Parathyroid adenoma (tissue), 2 donors: Measurements from ENCODE around the gene NF1.

Source experiments
- H2AFZ ChIP-seq: fragments of 300-600 bp; sonication (generic); one replicate; pipeline ENCODE4 v1.7.0; 2017; ENCODE audit warnings: antibody characterized with exemption, mild to moderate bottlenecking
- H3K27ac ChIP-seq: fragments of 300-600 bp; sonication (generic); one replicate; pipeline ENCODE4 v1.7.0; 2017
- H3K27me3 ChIP-seq: fragments of 300-600 bp; sonication (generic); one replicate; pipeline ENCODE4 v1.7.0; 2017; ENCODE audit warnings: low read length; ENCODE audit not compliant: control insufficient read depth, insufficient read depth
- H3K36me3 ChIP-seq: fragments of 300-600 bp; sonication (generic); one replicate; pipeline ENCODE4 v1.7.0; 2017; ENCODE audit warnings: low read length; ENCODE audit not compliant: control insufficient read depth, insufficient read depth
- H3K4me1 ChIP-seq: fragments of 300-600 bp; sonication (generic); one replicate; pipeline ENCODE4 v1.7.0; 2017; ENCODE audit warnings: control low read depth
- H3K4me2 ChIP-seq: fragments of 300-600 bp; sonication (generic); one replicate; pipeline ENCODE4 v1.7.0; 2017; ENCODE audit warnings: low read length
- H3K4me3 ChIP-seq: fragments of 300-600 bp; sonication (generic); one replicate; pipeline ENCODE4 v1.7.0; 2017; ENCODE audit warnings: low read depth, low read length
- H3K79me2 ChIP-seq: fragments of 300-600 bp; sonication (generic); one replicate; pipeline ENCODE4 v1.7.0; 2017; ENCODE audit warnings: control low read depth
- H3K9ac ChIP-seq: fragments of 300-600 bp; sonication (generic); one replicate; pipeline ENCODE4 v1.7.0; 2017; ENCODE audit warnings: mild to moderate bottlenecking
- H3K9me3 ChIP-seq: fragments of 300-600 bp; sonication (generic); one replicate; pipeline ENCODE4 v1.7.0; 2017; ENCODE audit warnings: low read length; ENCODE audit not compliant: control insufficient read depth
- TF ChIP-seq, protein P1 (sequence below): fragments of 300-600 bp; sonication (generic); IDR thresholded peaks from one replicate; pipeline ENCODE4 v1.7.0; 2017; ENCODE audit warnings: antibody characterized with exemption, mild to moderate bottlenecking
- donor health status: primary hyperparathyroidism.

The NF1 gene

DNA sequence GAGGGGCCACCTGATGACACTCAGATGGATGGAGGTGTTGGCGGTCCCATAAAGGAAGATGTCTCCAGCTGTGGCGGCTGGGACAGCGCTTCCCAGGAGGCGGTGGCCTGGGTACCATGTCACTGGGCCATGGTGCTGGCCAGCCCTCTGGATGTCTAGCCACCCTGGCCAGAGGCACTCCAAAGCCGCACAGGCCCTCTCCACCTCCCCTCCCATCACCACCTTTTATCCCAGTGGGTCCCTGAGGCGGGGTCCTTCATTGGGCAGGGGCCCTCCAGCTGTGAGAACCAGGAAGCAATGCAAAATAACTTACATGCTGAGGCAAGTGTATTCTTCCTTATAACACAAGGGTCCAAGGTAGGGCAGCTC, 319.8 kb downstream of the NF1 start:
- Histone ChIP-seq H3K27me3 (no peaks in the 10 kb centered on the region), H3K4me1 (no peaks in the 10 kb centered on the region), H3K27ac (no peak overlapping the region)

DNA sequence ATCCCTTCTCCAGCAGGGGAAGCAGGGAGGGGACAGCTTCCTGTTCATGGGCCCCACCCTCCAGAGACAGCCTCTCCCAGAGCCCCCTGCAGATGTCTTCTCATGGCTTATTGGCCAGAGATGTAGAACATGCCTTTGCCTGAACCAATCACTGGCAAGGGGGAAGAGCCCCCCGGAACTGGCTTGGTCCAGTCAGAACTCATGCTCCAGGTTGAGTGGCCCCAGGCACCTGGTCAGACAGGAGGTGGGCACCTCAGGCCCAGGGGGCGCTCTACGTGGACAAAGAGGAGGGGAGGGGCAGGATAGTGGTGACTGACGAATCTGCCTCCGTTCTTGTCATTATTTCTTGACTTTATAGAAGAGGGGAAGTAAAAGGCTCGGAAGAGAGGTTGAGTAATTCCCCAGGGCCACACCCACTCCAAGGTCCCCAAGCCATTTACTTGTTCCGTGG, 320.3 kb downstream of the NF1 start:
- Histone ChIP-seq H3K9ac (no peak overlapping the region), H3K4me1 (no peaks in the 10 kb centered on the region), H3K27me3 (no peaks in the 10 kb centered on the region), H3K4me2 (no peak overlapping the region), H3K79me2 (peaks cover 61% of the 10 kb centered on the region), H3K4me3 (no peak overlapping the region), H3K27ac (no peak overlapping the region), H3K9me3 (no peaks in the 10 kb centered on the region), H3K36me3 (no peaks in the 10 kb centered on the region), H2AFZ (no peak overlapping the region)
- TF ChIP-seq, protein P1, sequence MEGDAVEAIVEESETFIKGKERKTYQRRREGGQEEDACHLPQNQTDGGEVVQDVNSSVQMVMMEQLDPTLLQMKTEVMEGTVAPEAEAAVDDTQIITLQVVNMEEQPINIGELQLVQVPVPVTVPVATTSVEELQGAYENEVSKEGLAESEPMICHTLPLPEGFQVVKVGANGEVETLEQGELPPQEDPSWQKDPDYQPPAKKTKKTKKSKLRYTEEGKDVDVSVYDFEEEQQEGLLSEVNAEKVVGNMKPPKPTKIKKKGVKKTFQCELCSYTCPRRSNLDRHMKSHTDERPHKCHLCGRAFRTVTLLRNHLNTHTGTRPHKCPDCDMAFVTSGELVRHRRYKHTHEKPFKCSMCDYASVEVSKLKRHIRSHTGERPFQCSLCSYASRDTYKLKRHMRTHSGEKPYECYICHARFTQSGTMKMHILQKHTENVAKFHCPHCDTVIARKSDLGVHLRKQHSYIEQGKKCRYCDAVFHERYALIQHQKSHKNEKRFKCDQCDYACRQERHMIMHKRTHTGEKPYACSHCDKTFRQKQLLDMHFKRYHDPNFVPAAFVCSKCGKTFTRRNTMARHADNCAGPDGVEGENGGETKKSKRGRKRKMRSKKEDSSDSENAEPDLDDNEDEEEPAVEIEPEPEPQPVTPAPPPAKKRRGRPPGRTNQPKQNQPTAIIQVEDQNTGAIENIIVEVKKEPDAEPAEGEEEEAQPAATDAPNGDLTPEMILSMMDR, result no peak

More for the DNA sequence above, 319.8 kb downstream of the NF1 start:
- Histone ChIP-seq H3K4me3 (no peak overlapping the region), H3K4me2 (no peak overlapping the region), H3K79me2 (peaks cover 65% of the 10 kb centered on the region), H3K9me3 (no peaks in the 10 kb centered on the region), H3K36me3 (no peaks in the 10 kb centered on the region), H2AFZ (no peak overlapping the region), H3K9ac (no peak overlapping the region)
- TF ChIP-seq, protein P1, result no peak

DNA sequence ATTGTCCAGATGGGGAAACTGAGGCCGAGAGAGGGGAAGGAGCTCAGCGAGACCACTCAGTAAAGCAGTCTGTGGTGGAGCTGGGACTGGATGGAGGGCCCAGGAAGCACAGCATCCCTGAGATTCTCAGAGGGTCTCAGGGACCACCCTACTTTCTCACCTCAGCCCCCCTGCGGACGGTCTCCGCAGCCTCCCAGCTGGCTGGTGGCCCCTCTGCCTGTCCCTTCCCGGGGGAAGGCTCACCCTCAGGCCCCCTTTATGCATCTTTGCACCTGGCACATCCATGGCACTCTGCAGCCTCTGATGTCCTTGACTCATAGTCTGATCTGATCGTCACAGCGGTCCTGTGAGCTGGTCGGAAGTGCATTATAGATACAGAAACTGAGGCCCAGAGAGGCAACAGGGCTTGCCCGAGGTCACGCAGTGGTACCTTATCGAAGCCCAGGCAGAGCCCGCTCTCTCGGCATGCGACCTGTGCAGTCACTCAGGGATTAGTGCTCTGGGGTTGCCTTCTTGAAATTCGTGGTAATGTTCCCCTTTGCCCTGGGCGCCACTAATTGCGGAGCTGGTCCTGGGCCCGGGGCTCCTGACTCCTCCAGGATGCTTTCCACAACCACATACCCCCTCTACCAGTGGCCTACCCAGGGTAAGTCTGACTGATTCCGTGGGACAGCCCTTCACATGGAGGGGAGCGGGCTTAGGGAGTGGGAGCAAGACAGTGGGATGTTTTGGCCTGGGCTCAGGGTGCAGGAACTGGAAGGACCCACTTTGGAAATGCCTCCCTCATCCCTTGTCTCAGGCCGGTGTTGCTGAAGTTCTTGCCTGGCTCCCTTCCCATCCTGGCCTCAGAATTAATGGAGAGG, 321.1 kb downstream of the NF1 start:
- Histone ChIP-seq H3K9ac (no peak overlapping the region), H3K4me1 (no peaks in the 10 kb centered on the region), H3K36me3 (no peaks in the 10 kb centered on the region), H3K4me2 (no peak overlapping the region), H2AFZ (no peak overlapping the region), H3K27ac (no peak overlapping the region), H3K79me2 (peaks cover 54% of the 10 kb centered on the region), H3K9me3 (no peaks in the 10 kb centered on the region), H3K4me3 (no peak overlapping the region), H3K27me3 (no peaks in the 10 kb centered on the region)
- TF ChIP-seq, protein P1, result no peak

DNA sequence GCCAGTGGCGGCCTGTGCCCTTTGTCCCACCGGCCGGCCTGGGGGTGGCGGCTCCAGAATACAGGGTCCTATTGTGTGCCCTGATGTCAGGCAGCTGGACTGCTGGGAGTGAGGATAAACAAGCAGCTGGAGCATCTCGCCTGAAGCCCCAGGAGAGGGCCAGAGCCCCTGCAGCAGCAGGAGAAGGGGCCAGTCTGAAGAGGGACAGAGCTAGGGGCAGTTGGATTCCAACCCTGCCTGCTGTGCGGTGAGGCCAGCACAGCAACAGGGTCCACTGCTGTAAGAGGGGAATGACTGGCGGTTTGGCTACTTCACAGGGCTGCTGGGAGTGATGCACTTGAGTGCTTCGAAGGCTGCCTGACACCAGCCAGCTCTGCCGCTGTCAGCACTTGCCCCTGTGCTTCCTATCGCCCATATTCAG, 321.7 kb downstream of the NF1 start:
- TF ChIP-seq, protein P1, result no peak
- Histone ChIP-seq H3K4me3 (no peak overlapping the region), H3K27me3 (no peaks in the 10 kb centered on the region), H3K36me3 (no peaks in the 10 kb centered on the region), H3K9ac (no peak overlapping the region), H3K4me2 (no peak overlapping the region), H3K4me1 (no peaks in the 10 kb centered on the region), H2AFZ (no peak overlapping the region), H3K79me2 (peaks cover 53% of the 10 kb centered on the region), H3K27ac (no peak overlapping the region), H3K9me3 (no peaks in the 10 kb centered on the region)
